KMS-11 (cell line): ENCODE measurements around the gene UMAD1.

Experiments
- H2AFZ ChIP-seq: fragments of 200-600 bp; sonication (generic); 2 replicates; pipeline ENCODE4 v1.6.1; 2016; ENCODE audit warnings: antibody characterized with exemption, mixed run types, low read depth
- H3K27ac ChIP-seq: fragments of 200-600 bp; sonication (generic); 2 replicates; pipeline ENCODE4 v1.6.1; 2016; ENCODE audit warnings: mild to moderate bottlenecking, mixed run types
- H3K27me3 ChIP-seq: fragments of 200-600 bp; sonication (generic); 2 replicates; pipeline ENCODE4 v1.6.1; 2017; ENCODE audit warnings: mild to moderate bottlenecking, low read depth, mixed run types, moderate library complexity; ENCODE audit not compliant: insufficient read depth
- H3K36me3 ChIP-seq: fragments of 200-600 bp; sonication (generic); 2 replicates; pipeline ENCODE4 v1.6.1; 2017; ENCODE audit warnings: mild to moderate bottlenecking, mixed run types; ENCODE audit not compliant: insufficient read depth
- H3K4me1 ChIP-seq: fragments of 200-600 bp; sonication (generic); 2 replicates; pipeline ENCODE4 v1.6.1; 2016; ENCODE audit warnings: mild to moderate bottlenecking, low read depth, mixed run types; ENCODE audit not compliant: poor library complexity, severe bottlenecking
- H3K4me2 ChIP-seq: fragments of 200-600 bp; sonication (generic); 2 replicates; pipeline ENCODE4 v1.7.0; 2016; ENCODE audit warnings: mild to moderate bottlenecking, mixed run types
- H3K4me3 ChIP-seq: fragments of 200-600 bp; sonication (generic); IDR thresholded peaks from 2 replicates; pipeline ENCODE4 v1.6.1; 2017; ENCODE audit warnings: low read depth, low read length, mixed read lengths; ENCODE audit not compliant: insufficient read depth
- H3K79me2 ChIP-seq: fragments of 200-600 bp; sonication (generic); 2 replicates; pipeline ENCODE4 v1.6.1; 2016; ENCODE audit warnings: low read depth, mixed run types; ENCODE audit not compliant: insufficient read depth
- H3K9ac ChIP-seq: fragments of 200-600 bp; sonication (generic); 2 replicates; pipeline ENCODE4 v1.6.1; 2016; ENCODE audit warnings: mild to moderate bottlenecking, mixed run types
- H4K20me1 ChIP-seq: fragments of 200-600 bp; sonication (generic); 2 replicates; pipeline ENCODE4 v1.6.1; 2016; ENCODE audit warnings: mild to moderate bottlenecking, mixed run types; ENCODE audit not compliant: insufficient read depth
- CTCF ChIP-seq: fragments of 200-600 bp; sonication (generic); conservative IDR thresholded peaks from 2 replicates; pipeline ENCODE4 v1.6.1; 2017; ENCODE audit warnings: low read depth, mild to moderate bottlenecking, antibody characterized with exemption, low read length, moderate library complexity, mixed read lengths

Gene UMAD1

GRCh38 chr7:7908622-7909145, 268.1 kb downstream of the UMAD1 start:
- Histone ChIP-seq H3K4me2 (no peak overlapping the region), H4K20me1 (no peaks in the 10 kb centered on the region), H3K9ac (no peak overlapping the region), H3K27ac (no peak overlapping the region), H3K27me3 (no peaks in the 10 kb centered on the region), H2AFZ (no peak overlapping the region), H3K36me3 (no peaks in the 10 kb centered on the region), H3K4me1 (peaks cover 22% of the 10 kb centered on the region), H3K4me3 (no peak overlapping the region), H3K79me2 (no peaks in the 10 kb centered on the region)
- TF ChIP-seq CTCF: no peak

GRCh38 chr7:7909376-7909775, 268.8 kb downstream of the UMAD1 start:
- H3K27ac ChIP-seq: no peak overlapping the region

GRCh38 chr7:7911369-7912123, 271.0 kb downstream of the UMAD1 start:
- Histone ChIP-seq H3K4me1 (peaks cover 22% of the 10 kb centered on the region), H3K79me2 (no peaks in the 10 kb centered on the region), H4K20me1 (no peaks in the 10 kb centered on the region), H3K4me2 (0 out of 2 replicates have a peak overlapping the region, but pooled peaks have one; percentile 1), H3K27me3 (no peaks in the 10 kb centered on the region), H3K4me3 (no peak overlapping the region), H3K27ac (no peak overlapping the region), H3K9ac (no peak overlapping the region), H2AFZ (no peak overlapping the region), H3K36me3 (no peaks in the 10 kb centered on the region)
- no peak for TF ChIP-seq CTCF

More at GRCh38 chr7:7909376-7909775, 268.8 kb downstream of the UMAD1 start:
- Histone ChIP-seq H3K27me3 (no peaks in the 10 kb centered on the region), H3K36me3 (no peaks in the 10 kb centered on the region), H2AFZ (no peak overlapping the region), H3K4me1 (peaks cover 22% of the 10 kb centered on the region), H3K4me3 (no peak overlapping the region), H3K4me2 (no peak overlapping the region), H3K79me2 (no peaks in the 10 kb centered on the region), H4K20me1 (no peaks in the 10 kb centered on the region), H3K9ac (no peak overlapping the region)
- no peak for TF ChIP-seq CTCF

GRCh38 chr7:7912937-7913336, 272.4 kb downstream of the UMAD1 start:
- H3K79me2 ChIP-seq: no peaks in the 10 kb centered on the region
- no peak for TF ChIP-seq CTCF
- no peak overlapping the region for H3K4me2 ChIP-seq
- peaks cover 28% of the 10 kb centered on the region for H3K4me1 ChIP-seq
- H3K36me3 ChIP-seq: no peaks in the 10 kb centered on the region
- no peak overlapping the region for H3K27ac ChIP-seq
- H3K4me3 ChIP-seq: no peak overlapping the region
- H3K27me3 ChIP-seq: no peaks in the 10 kb centered on the region
- no peak overlapping the region for H2AFZ ChIP-seq
- no peak overlapping the region for H3K9ac ChIP-seq
- no peaks in the 10 kb centered on the region for H4K20me1 ChIP-seq
